SKM-1 (cell line): ENCODE measurements around the gene C19orf85.

ENCODE experiments used
- DNase-seq: peaks from one replicate; lab custom pipeline; 2025; ENCODE audit not compliant: unreplicated experiment; lab: John Stamatoyannopoulos, UW

Gene C19orf85

DNA sequence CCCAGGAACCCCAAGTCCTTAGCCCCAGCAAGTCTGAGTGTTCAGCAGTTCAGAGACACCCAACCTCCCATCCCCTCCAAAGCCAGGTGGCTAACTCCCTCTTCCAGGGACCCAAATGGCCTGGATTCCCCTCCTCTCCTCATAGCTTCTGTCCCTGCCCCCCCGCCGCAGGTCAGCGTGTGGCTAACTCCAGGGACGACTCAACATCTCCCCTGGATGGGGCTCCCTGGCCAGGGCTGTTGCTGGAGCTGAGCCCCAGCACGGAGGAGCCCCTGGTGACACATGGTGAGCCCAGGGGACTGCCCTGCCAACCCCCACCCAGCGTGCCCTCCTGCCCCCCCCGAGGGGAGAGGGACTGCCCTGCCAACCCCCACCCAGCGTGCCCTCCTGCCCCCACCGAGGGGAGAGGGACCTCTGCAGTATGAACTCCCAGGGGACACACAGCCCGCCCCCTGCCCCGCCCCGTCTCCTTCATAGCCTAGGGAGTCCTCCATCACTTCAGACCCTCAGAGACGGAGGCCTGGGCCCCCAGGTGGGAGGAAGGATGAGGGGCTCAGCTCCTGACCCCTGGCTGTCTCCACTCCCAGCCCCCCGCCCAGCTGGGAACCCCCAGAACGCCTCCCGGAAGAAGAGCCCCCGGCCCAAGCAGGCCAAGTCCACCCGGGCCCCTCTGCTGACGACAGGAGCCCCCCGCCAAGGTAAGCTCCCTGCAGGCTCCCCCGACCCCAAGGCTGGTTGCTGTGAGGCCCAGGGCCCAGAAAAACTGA lies 25.3 kb upstream of the C19orf85 start:
- no peak for DNase-seq

DNA sequence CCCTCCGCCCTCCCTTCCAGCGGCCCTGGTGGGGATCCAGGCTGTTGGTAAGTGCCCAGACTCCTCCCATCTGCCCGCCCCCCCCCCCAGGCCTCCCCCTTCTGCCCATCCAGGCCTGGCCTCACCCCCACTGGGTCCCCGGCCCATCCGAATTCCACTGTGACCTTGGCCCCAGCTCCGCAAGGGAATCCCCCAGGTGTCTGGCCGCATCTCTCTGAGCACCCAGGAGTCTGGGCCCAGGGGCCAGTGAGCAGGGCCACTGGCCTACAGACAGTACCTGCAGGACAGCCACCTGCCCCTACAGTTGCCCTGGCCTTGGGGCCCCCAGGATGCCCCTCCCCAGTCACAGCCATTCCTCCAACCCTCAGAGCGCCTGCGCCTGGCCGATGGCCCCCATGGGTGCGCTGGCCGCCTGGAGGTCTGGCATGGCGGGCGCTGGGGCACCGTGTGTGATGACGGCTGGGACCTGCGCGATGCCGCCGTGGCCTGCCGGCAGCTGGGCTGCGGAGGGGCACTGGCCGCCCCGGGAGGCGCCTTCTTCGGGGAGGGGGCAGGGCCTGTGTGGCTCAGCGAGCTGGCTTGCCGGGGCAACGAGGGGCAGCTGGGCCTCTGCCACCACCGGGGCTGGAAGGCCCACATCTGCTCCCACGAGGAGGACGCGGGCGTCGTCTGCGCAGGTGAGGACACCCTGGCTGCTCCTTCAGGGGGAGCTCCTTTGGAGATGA lies 24.6 kb upstream of the C19orf85 start:
- DNase-seq, result no peak

DNA sequence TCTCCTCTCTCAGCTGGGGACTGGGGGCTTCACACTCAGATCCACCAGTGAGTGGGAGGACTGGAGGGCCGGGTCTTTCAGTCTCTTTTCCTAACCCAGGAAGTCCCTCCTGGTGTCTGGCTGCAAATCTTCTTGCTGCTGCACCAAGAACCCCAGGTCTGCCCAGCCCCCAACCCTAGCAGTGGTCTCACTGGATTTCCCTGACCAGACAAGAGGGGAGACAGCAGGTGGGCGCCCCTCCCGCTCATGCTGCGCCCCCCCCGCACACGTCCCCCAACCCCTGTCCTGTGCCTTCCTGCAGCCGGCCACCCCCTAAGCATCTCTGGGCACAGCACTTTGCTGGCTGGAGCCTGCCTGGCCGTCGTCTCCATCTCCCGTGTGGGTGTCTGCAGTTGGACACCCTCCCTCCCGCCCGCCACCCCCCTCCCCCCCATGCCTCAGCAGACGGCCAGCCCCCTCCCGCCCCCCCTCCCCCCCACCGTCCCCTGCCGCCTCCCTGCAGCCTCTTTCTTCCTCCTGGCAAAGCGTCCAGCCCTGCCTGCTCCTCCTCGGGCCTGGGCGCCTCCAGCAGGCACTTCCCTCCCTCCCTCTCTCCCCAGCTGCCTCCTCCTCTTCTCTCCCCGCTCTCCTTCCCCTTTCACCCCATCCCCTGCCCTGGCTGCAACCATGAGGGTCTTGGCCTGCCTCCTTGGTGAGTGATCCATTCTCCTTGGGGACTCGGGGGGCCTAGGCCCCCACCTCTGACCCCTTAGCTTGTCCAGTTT lies 23.6 kb upstream of the C19orf85 start, which contains the start of gene SSC5D:
Gene SSC5D (plus strand): TSS at position 513 of the 764 bp plus-strand sequence. CDS start 154 bp downstream, at position 667.
- DNase-seq, result no peak

DNA sequence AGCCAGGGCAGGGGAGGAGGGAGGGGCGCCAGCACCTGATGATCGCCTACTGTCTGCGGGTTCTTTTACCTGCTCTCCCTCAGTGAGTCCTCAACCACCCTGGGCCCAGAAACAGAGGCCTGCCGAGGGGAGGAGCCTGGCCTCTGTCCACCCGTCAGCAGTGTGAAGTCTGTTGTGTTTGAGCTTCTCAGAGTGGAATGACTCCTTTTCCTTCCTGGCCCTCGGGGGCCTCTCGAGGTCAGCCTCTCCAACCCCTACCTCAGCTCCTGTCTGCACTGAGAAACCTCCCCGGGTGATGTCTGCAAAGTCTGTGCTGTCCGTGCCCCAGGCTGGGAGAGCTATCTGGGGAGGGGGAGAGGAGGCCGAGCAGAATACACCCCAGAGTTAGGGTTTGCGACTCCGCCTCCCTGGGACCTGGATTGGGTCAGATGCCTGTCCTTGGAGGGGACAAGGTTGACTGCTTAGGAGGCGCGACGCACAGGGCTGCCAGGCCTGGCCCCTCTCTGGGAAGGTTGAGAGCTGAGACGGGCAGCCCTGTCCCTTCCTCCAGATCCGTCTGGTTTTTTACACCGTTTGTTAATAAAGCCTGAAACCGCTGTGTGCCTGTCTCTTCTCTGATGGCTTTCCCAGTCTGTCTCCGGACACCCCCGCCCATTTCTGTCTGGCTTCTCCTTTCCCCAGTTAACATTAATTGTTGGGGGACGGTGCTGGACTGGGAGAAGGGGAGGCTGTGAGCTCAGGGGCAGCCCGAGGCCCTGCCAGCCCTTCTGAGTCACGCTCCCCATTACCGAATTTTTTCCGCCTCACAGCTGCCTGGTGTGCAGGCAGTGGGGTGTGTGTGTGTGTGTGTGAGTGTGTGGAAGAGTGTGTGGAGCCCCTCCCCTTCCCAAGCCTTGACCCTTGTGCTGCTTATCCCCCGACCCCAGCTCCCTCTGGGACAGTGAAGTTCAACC lies 22.7 kb upstream of the C19orf85 start:
- DNase-seq, result no peak

DNA sequence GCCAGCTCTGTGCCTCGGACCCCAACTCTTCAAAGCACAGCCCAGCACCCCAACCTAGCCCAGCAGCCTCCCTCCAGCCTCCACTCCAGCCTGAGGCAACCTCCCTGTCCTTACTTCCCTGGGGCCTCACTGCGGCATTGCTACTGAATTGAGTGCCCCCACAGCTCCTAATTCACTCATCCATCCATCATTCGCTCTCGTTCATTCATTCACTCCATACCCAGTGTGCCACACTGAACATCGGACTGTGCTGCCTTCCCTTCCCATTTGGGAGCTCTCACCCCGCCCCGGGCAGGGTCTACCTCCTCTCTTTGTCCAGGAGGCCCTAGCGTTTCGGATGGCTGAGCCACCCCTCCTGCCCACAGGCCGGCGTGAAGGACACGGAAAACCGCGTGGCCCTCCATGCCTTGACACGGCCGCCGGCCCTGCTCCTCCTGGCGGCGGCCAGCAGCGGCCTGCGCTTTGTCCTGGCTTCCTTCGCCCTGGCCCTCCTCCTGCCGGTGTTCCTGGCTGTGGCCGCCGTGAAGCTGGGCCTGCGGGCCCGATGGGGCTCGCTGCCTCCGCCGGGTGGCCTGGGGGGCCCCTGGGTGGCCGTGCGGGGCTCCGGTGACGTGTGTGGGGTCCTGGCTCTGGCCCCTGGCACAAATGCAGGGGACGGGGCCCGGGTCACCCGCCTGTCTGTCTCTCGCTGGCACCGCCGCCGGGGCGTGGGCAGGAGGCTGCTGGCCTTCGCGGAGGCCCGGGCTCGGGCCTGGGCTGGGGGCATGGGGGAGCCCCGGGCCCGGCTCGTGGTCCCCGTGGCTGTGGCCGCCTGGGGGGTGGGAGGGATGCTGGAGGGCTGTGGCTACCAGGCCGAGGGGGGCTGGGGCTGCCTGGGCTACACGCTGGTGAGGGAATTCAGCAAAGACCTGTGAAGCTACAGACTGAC lies 21.8 kb upstream of the C19orf85 start:
- no peak for DNase-seq

DNA sequence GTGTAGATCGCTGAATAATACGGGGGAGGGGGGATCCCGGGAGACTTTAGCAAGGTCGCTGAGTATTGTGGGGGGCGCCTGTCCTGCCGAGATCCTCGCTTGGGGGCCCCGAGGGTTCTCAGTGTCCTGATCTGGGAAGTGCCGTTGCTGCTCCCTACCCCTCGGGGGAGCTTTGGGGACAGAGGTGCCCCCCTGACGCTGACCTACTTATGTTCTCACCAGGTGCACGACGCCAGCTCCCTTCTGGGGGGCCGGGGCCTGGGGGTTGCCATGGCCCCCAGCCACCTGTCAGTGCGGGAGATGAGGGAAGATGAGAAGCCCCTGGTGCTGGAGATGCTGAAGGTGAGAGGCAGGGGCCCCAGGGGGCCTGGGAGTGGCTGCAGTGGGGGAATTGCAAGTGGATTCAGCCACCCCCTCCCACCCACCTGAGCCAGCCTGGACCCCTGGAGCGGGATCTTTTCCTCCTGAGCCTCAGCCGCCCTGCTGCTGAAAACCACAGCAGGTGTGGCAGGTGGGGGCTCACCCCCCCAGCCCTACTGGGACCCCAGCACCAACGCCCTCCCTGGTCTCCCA lies 21.0 kb upstream of the C19orf85 start:
- no peak for DNase-seq

DNA sequence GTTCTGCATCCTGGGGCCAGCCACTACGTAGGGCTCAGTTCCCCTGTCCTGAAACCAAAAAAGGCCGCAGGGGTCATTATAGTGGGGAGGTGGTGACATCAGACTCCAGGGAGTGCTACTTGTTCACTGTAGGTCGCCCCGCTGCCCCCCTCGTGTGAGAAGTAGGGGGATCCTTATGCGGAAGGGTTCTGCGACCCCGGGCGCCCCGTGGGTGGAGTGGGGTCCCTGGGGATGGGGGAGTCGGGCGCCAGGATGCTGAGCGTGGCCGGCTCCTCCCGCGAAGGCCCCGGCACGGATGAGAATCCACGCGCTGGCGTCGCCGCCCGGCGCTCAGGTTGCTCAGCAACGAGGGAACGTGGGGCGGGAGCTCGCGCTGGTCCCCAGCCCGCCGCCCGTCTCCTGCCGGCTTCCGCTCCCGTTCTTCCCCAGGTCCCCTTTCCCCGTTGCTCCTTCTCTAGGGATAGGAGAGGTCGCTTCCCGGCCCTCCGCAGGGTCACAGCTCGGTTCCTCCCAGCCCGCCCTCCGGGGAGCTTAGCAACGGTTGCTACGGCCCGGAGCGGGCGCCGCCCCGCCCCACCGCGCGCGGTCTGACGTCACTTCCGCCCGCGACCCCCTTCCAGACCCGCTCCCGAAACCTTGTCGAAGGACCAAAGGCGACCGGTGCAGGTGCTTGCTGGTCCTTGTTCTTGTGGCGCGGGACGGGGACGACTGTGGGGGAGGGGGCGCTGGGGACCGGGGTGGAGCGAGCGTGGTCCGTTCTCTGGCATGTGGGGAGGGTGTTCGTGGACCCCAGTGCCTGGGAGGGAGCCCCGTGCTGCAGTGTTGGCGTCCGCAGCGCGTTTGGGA lies 20.3 kb upstream of the C19orf85 start, which contains the start of gene NAT14:
Gene NAT14 (plus strand): TSS at position 596 of the 846 bp plus-strand sequence. CDS start 521 bp downstream, outside the sequence.
- no peak for DNase-seq

DNA sequence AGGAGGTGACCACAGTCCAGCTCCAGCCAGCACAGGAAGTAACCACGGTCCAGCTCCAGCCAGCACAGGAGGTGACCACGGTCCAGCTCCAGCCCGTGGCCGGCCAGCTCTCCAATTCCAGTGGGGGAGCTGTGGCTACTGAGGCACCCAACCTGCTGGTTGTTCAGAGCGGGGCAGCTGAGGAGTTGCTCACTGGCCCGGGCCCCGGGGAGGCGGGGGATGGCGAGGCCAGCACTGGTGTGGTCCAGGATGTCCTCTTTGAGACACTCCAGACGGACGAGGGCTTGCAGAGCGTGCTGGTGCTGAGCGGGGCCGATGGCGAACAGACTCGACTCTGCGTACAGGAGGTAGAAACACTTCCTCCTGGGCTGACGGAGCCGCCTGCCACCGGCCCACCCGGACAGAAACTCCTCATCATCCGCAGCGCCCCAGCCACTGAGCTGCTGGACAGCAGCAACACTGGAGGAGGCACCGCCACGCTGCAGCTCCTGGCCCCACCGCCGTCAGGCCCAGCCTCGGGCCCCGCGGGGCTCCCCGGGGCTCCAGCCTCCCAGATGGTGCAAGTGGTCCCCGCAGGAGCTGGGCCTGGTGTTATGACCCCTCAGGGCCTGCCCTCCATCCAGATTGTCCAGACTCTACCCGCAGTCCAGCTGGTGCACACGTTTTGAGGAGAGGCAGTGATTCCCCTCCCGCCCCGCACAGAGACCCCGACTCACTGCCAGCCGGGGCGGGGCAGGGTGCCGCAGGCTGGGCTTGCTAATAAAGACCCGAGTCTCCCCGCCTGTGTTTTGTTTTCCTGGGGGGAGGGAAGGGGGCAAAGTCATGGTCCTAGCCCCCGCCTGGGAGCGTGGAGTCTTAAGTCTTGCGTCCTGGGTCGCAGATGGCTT lies 19.4 kb upstream of the C19orf85 start:
- no peak for DNase-seq

DNA sequence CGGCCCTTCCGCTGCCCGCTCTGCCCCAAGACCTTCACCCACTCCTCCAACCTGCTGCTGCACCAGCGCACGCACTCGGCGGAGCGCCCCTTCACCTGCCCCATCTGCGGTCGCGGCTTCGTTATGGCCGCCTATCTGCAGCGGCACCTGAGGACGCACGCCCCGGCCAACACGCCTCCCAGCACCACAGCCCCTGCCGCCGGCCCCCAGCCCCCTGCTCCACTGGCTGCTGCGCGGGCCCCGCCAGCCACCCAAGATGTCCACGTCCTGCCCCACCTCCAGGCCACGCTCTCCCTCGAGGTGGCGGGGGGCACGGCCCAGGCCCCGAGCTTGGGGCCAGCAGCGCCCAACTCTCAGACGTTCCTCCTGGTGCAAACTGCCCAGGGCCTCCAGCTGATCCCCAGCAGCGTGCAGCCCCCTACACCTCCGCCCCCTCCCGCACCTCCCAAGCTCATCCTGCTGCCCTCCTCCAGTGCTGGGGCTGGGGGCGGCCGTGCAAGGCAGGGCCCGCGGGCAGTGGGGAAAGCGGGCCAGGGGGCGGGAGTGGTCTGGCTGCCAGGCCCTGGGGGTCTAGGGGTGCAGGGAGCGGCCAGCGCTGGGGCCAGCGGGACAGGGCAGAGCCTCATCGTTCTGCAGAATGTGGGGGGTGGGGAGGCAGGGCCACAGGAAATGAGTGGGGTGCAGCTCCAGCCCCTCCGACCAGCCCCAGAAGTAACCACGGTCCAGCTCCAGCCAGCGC lies 18.6 kb upstream of the C19orf85 start:
- DNase-seq, result no peak

DNA sequence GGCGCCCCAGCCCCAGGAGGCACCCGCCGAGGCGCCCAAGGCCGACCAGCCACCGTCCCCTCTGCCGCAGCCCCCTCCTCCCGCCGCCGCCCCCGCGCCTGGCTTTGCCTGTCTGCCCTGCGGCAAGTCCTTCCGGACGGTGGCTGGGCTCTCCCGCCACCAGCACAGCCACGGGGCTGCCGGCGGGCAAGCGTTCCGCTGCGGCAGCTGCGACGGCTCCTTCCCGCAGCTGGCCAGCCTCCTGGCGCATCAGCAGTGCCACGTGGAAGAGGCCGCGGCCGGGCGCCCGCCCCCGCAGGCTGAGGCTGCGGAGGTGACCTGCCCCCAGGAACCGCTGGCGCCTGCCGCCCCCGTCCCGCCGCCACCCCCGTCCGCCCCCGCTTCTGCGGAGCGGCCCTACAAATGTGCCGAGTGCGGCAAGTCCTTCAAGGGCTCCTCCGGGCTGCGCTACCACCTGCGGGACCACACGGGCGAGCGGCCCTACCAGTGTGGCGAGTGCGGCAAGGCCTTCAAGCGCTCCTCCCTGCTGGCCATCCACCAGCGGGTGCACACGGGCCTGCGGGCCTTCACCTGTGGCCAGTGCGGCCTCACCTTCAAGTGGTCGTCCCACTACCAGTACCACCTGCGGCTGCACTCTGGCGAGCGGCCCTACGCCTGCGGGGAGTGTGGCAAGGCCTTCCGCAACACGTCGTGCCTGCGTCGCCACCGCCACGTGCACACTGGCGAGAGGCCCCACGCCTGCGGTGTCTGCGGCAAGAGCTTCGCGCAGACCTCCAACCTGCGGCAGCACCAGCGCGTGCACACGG lies 17.8 kb upstream of the C19orf85 start:
- no peak for DNase-seq

DNA sequence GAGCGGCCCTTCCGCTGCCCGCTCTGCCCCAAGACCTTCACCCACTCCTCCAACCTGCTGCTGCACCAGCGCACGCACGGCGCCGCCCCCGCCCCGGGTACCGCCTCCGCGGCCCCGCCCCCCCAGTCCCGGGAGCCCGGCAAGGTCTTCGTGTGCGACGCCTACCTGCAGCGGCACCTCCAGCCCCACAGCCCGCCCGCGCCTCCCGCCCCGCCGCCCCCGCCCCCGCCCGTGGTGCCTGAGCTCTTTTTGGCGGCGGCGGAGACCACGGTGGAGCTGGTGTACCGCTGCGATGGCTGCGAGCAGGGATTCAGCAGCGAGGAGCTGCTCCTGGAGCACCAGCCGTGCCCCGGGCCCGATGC lies 17.2 kb upstream of the C19orf85 start:
- DNase-seq, result no peak

DNA sequence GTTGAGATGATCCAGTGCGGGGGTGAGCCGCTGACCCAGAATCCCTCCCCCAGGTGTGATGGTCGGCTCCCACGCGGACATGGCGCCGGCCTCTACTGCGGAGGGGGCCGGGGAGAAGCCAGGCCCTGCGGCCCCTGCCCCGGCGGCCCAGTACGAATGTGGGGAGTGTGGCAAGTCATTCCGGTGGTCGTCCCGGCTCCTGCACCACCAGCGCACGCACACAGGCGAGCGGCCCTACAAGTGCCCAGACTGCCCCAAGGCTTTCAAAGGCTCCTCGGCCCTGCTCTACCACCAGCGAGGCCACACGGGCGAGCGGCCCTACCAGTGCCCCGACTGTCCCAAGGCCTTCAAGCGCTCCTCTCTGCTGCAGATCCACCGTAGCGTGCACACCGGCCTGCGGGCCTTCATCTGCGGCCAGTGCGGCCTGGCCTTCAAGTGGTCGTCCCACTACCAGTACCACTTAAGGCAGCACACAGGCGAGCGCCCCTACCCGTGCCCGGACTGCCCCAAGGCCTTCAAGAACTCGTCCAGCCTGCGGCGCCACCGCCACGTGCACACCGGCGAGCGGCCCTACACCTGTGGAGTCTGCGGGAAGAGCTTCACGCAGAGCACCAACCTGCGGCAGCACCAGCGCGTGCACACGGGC lies 16.7 kb upstream of the C19orf85 start:
- no peak for DNase-seq

DNA sequence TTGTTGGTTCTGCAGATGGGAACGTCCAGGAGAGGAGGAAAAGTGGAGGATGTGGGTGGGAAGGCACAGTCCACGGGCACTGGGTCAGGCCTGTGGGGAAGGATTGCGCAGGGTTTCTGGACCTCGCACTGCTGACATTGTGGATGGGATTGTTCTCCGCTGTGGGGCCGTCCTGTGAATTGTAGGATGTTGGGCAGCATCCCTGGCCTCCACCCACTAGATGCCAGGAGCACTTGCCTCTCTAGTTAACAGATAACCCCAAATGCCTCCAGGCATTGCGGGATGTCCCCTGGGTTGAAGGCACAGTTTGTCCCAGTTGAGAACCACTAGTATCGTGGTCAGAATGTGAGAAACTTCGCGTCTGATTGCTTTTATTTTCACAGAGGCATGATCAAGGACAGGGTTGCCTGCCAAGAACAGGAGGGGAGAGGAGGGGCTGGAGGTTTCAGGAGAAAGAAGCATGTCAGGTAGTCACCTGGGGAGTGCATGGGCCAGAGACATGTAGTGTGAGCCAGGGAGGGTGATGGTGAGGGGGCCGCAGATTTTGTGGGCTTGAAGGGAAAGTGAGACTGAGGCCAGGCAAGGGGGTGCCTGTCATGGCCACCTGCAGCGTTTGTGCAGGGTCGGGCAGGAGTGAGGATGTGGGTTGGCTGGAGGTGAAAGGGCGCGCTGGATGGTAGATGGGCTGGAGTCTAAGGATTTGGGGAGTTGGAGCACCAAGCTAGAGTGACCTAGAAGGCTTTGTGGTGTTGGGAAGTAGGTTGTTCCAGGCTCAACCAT lies 15.1 kb upstream of the C19orf85 start:
- DNase-seq, result no peak

DNA sequence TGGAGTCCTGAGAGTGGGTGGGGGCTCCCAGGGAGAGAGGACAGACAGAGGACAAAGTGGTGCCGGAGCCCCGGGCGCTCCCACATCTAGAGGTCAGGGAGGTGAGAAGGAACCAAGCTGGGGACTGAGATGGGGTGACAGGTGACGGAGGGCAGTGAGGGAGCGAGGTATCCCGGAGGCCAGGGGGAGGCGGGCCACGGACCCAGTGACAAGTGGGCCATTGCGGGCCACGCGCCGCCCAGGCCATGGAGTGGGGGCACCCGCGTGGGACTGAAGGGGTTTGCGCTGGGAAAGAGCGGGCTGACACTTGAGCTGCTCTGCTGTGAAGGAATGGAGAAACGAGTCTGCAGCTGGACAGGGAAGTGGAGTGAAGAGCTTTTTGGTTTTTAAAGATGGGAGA lies 14.5 kb upstream of the C19orf85 start:
- no peak for DNase-seq
